ENCODE measurements around the gene CLK1. TPM values are rescaled to one million over a fixed set of nuclear protein-coding genes. Genes with fewer than 3 reads are reported as not detected.

Gene CLK1
- total RNA-seq, 1 donor from 2014 or later = 99.2 TPM

- Histone ChIP-seq H3K4me3 (ENCODE audit: low read length in 3 of 3) (peak overlapping the region; percentile 86 to 91 (median 89)), H3K9me3 (ENCODE audit: control insufficient read depth in 3 of 3, low read length in 3 of 3) (no peaks in the 10 kb centered on the region), H3K36me3 (ENCODE audit: control insufficient read depth in 3 of 3, insufficient read depth in 3 of 3, low read length in 3 of 3) (peaks cover 23 to 32% (median 32%) of the 10 kb centered on the region in 3 donors), H3K4me1 (ENCODE audit: control insufficient read depth in 3 of 3, insufficient read depth in 3 of 3, low read length in 3 of 3) (peaks cover 28 to 34% (median 29%) of the 10 kb centered on the region in 3 donors), H3K9ac (ENCODE audit: low read depth in 1 of 3, low read length in 3 of 3) (peak overlapping the region; percentile 93 to 95 (median 94)), H3K27ac (ENCODE audit: low read depth, low read length) (peak overlapping the region; percentile 99), H3K27me3 (ENCODE audit: control insufficient read depth in 3 of 3, insufficient read depth in 3 of 3, low read length in 3 of 3) (no peaks in the 10 kb centered on the region)
Observed at GRCh38 chr2:200812122-200813022, 52.1 kb downstream of the CLK1 start.

GRCh38 chr2:200811333-200812121, 52.9 kb downstream of the CLK1 start, which contains the start of gene BZW1:
TSS of gene BZW1 (plus strand) at chr2:200811910. CDS start at chr2:200813218, 1,308 bp downstream.
- Histone ChIP-seq H3K36me3 (ENCODE audit: control insufficient read depth in 3 of 3, insufficient read depth in 3 of 3, low read length in 3 of 3) (peaks cover 16 to 24% (median 23%) of the 10 kb centered on the region in 3 donors), H3K27ac (ENCODE audit: low read depth, low read length) (peak within 1 kb of the TSS; percentile 99), H3K9ac (ENCODE audit: low read depth in 1 of 3, low read length in 3 of 3) (peak within 1 kb of the TSS; percentile 93 to 95 (median 94)), H3K27me3 (ENCODE audit: control insufficient read depth in 3 of 3, insufficient read depth in 3 of 3, low read length in 3 of 3) (no peaks in the 10 kb centered on the region), H3K4me3 (ENCODE audit: low read length in 3 of 3) (peak within 1 kb of the TSS; percentile 86 to 91 (median 89)), H3K4me1 (ENCODE audit: control insufficient read depth in 3 of 3, insufficient read depth in 3 of 3, low read length in 3 of 3) (peaks cover 28 to 34% (median 29%) of the 10 kb centered on the region in 3 donors), H3K9me3 (ENCODE audit: control insufficient read depth in 3 of 3, low read length in 3 of 3) (no peaks in the 10 kb centered on the region)

GRCh38 chr2:200810998-200811332, 53.5 kb downstream of the CLK1 start:
- Histone ChIP-seq H3K27ac (ENCODE audit: low read depth, low read length) (peak overlapping the region; percentile 99), H3K4me1 (ENCODE audit: control insufficient read depth in 3 of 3, insufficient read depth in 3 of 3, low read length in 3 of 3) (peaks cover 28 to 34% (median 29%) of the 10 kb centered on the region in 3 donors)

GRCh38 chr2:200810252-200810997, 54.0 kb downstream of the CLK1 start:
- Histone ChIP-seq H3K27me3 (ENCODE audit: control insufficient read depth in 3 of 3, insufficient read depth in 3 of 3, low read length in 3 of 3) (no peaks in the 10 kb centered on the region), H3K36me3 (ENCODE audit: control insufficient read depth in 3 of 3, insufficient read depth in 3 of 3, low read length in 3 of 3) (peaks cover 7 to 13% (median 13%) of the 10 kb centered on the region in 3 donors), H3K4me3 (ENCODE audit: low read length in 3 of 3) (peak overlapping the region; percentile 84 to 89 (median 84)), H3K27ac (ENCODE audit: low read depth, low read length) (peak overlapping the region; percentile 99), H3K9ac (ENCODE audit: low read depth in 1 of 3, low read length in 3 of 3) (peak overlapping the region; percentile 80 to 86 (median 83)), H3K4me1 (ENCODE audit: control insufficient read depth in 3 of 3, insufficient read depth in 3 of 3, low read length in 3 of 3) (peaks cover 28 to 34% (median 29%) of the 10 kb centered on the region in 3 donors), H3K9me3 (ENCODE audit: control insufficient read depth in 3 of 3, low read length in 3 of 3) (no peaks in the 10 kb centered on the region)

More at GRCh38 chr2:200810998-200811332, 53.5 kb downstream of the CLK1 start:
- H3K9me3 ChIP-seq (ENCODE audit: control insufficient read depth in 3 of 3, low read length in 3 of 3) = no peaks in the 10 kb centered on the region
- H3K27me3 ChIP-seq (ENCODE audit: control insufficient read depth in 3 of 3, insufficient read depth in 3 of 3, low read length in 3 of 3) = no peaks in the 10 kb centered on the region
- H3K4me3 ChIP-seq (ENCODE audit: low read length in 3 of 3) = peak overlapping the region; percentile 84 to 89 (median 84)
- peaks cover 12 to 19% (median 18%) of the 10 kb centered on the region in 3 donors for H3K36me3 ChIP-seq (ENCODE audit: control insufficient read depth in 3 of 3, insufficient read depth in 3 of 3, low read length in 3 of 3)
- peak overlapping the region; percentile 80 to 86 (median 83) for H3K9ac ChIP-seq (ENCODE audit: low read depth in 1 of 3, low read length in 3 of 3)

GRCh38 chr2:200809506-200810251, 54.8 kb downstream of the CLK1 start:
- Histone ChIP-seq H3K4me1 (ENCODE audit: control insufficient read depth in 3 of 3, insufficient read depth in 3 of 3, low read length in 3 of 3) (peaks cover 23 to 34% (median 25%) of the 10 kb centered on the region in 3 donors), H3K4me3 (ENCODE audit: low read length in 3 of 3) (no peak overlapping the region), H3K27me3 (ENCODE audit: control insufficient read depth in 3 of 3, insufficient read depth in 3 of 3, low read length in 3 of 3) (no peaks in the 10 kb centered on the region), H3K9me3 (ENCODE audit: control insufficient read depth in 3 of 3, low read length in 3 of 3) (no peaks in the 10 kb centered on the region), H3K27ac (ENCODE audit: low read depth, low read length) (peak overlapping the region; percentile 99), H3K9ac (ENCODE audit: low read depth in 1 of 3, low read length in 3 of 3) (no peak overlapping the region), H3K36me3 (ENCODE audit: control insufficient read depth in 3 of 3, insufficient read depth in 3 of 3, low read length in 3 of 3) (peaks cover 6 to 8% (median 7%) of the 10 kb centered on the region in 3 donors)

Small RNAs within 50 kb of the gene (small RNA-seq; reads per million reads assigned to genes)
- not detected for gene RF00019
- 0.07 reads per million for gene RNA5SP115
- gene RNU6-312P = not detected
- not detected for gene RNU6-31P
- not detected for gene RNU6-762P

Other genes with a start within 250 kb of the CLK1 start
- gene BZW1, start 52.7 kb downstream of the CLK1 start, total RNA-seq = 180 TPM
- 63.7 TPM for gene PPIL3, start 24.4 kb upstream of the CLK1 start, total RNA-seq
- gene NIF3L1, start 24.7 kb upstream of the CLK1 start, total RNA-seq = 23.0 TPM
- 17.2 TPM for gene ORC2, start 99.0 kb upstream of the CLK1 start, total RNA-seq
- gene HYCC2, start 207.0 kb upstream of the CLK1 start, total RNA-seq = 16.7 TPM
- gene NDUFB3, start 207.3 kb upstream of the CLK1 start, total RNA-seq = 87.7 TPM

All from skeletal muscle tissue (tissue), 5 donors.